ENCODE results near the gene ARVCF.

GRCh38 chr22:19984201-19984753 is 32.3 kb downstream of the ARVCF start:
- TF ChIP-seq CTCF (IDR thresholded peaks at IDR 0.05) (no peak), POLR2A (IDR thresholded peaks at IDR 0.05) (no peak), POLR2AphosphoS5 (IDR thresholded peaks at IDR 0.05) (no peak)
